GM19238 (cell line): ENCODE results near the gene WDR72.
"Not testable (repeated sequence)": the region's sequence is repeated elsewhere in the genome, so short reads cannot be mapped to it uniquely, and the experiment has no call there.

Experiments used
- DNase-seq: peaks from one replicate; pipeline ENCODE4 v3.0.0; 2011; ENCODE audit warnings: low spot score; ENCODE audit not compliant: insufficient read length

The WDR72 gene

GRCh38 chr15:53759411-53759931 is at the start of gene WDR72:
WDR72 (minus strand) TSS chr15:53759663; CDS start chr15:53733149, 26,514 bp downstream.
- DNase-seq = no peak

GRCh38 chr15:53808058-53808706 is 48.7 kb upstream of the WDR72 start:
- DNase-seq = no peak

GRCh38 chr15:53807501-53807900 is 48.0 kb upstream of the WDR72 start:
- DNase-seq = no peak

GRCh38 chr15:53802672-53803071 is 43.2 kb upstream of the WDR72 start:
- no peak for DNase-seq

DNA sequence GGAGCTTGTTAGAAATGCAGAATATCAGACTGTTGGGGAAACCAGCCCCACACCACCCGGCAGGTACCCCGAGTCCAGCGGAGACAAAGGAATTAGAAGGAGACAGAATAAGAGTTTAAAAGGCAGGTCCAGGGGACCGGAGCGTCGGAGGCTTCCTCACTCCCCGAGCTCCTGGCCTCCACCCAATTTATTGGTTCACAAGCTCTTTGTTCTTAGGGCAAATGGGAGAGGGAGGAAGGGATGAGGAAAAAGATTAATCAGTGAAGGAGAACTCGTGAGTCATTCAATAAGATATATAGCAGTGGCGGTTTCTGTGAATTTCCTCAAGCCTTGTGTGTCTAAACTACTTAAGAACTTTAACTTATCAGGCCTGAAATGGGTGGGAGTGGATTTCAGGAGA is 32.1 kb upstream of the WDR72 start:
- no peak for DNase-seq

DNA sequence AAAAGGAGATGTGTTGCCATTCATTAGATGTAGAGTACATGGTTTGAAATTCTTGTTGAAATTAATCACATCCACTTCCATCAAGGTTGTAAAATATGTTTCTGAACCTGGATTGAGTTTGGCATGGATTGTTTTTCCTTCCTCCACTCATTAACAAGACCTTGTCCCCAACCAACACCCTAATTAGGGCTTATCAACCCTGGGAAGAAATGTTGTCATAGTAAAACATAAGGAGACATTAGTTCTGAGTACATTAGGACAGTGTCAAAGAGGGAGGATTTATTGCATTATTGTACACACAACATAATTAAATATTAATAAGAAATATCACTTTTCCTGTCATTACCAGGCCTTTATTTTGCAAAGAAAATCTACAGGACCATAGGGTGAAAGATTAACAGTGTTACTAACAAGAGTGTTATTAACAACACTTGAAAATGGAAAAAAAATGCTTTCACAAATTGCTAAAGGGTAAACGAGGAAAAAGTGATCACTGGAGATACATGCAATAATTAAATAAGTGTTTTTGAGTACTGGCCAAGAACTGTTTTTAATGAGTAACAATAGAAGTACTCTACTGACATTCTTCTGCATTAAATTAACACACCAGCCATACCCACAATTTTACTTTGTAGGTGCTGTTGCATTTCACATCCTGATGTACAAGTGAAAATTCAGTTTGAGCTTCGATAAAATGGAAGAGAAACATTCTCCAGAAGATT is 30.4 kb upstream of the WDR72 start:
- DNase-seq = no peak

DNA sequence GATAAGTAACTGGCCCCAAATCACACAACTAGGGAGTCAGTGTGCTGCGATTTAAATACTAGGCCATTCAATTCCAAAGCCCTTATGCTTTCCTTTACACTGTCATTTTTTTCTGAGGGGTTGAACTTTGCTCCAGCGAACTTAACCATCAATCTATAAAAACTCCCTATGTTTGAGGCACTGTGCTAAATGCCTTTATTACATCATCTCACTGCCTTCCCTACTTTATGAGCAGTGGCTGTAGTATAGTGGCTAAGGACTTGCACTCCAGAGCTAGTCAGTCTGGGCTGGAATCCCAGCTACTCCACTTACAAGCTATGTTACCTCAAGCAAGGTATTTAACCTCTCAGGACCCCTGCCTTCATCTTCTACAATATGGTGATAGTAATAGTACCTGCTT is 26.9 kb upstream of the WDR72 start:
- no peak for DNase-seq

- DNase-seq = not testable (repeated sequence)
These were observed 25.8 kb upstream of the WDR72 start for GRCh38 chr15:53785241-53785640.

DNA sequence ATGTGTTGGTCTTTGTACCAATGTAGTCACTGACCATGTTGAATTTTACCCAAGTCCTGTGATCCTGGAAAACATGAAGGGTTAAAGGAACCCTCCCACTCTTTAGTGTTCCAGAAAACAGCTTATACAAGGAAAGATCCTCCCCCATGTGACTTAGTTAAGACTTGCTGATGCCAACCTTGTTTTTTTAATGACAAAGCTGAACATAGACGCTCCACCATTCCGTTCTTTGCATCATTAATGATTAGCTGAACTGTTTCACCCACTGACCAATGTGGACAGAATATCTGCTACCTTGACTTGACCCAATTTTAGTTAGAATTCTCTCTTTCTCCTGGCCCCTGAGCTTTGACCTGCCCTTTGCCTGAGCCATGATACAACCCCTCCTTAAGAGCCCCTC is 3.5 kb upstream of the WDR72 start:
- no peak for DNase-seq

DNA sequence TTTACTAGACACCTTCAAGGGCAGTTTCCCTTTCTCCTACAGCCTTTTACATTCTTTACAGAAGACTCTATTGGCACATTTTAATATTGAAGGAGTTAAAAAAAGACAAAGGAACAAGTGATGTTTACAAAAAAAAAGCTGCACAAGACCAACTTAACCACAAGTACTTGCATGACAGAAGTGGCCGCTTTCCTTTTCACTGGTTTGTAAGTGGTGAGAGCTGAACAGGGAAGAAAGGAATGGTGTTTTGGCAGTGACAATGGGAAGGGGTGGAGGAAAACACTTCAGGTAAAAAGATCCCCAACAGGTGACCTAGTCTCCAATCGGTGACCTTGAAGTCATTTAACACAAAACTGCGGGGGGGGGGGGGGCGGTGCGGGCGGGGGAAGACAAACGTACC is 1.1 kb downstream of the WDR72 start:
- DNase-seq = no peak

- DNase-seq = no peak
These were observed 1.6 kb downstream of the WDR72 start for GRCh38 chr15:53757906-53758305.

GRCh38 chr15:53753813-53754212 is 5.7 kb downstream of the WDR72 start:
- DNase-seq = no peak

DNA sequence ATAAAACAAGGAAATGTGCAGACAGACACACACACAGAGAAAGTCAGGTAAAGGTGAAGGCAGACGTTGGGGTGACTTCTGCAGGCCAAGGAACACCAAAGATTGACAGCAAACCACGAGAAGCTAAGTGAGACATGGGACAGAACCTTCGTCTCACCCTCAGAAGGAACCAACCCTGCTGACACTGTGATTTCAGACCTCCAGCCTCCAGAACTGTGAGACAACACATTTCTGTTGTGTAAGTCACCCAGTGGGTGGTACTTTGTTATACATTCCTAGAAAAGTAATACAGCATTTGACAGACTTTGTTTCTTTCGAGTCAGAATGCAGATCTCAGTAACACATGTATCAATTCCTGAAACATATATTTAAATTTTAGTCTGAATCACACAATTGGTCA is 7.1 kb downstream of the WDR72 start:
- DNase-seq = no peak

GRCh38 chr15:53747501-53748068 is 11.9 kb downstream of the WDR72 start:
- DNase-seq = no peak

GRCh38 chr15:53746101-53746500 is 13.4 kb downstream of the WDR72 start:
- DNase-seq = no peak

GRCh38 chr15:53739651-53740050 is 19.8 kb downstream of the WDR72 start:
- no peak for DNase-seq

- DNase-seq = no peak
These were observed 20.3 kb downstream of the WDR72 start for GRCh38 chr15:53739187-53739586.

- no peak for DNase-seq
These were observed 38.0 kb downstream of the WDR72 start for GRCh38 chr15:53721334-53722087.

GRCh38 chr15:53716909-53717876 is 42.3 kb downstream of the WDR72 start:
- DNase-seq = no peak

DNA sequence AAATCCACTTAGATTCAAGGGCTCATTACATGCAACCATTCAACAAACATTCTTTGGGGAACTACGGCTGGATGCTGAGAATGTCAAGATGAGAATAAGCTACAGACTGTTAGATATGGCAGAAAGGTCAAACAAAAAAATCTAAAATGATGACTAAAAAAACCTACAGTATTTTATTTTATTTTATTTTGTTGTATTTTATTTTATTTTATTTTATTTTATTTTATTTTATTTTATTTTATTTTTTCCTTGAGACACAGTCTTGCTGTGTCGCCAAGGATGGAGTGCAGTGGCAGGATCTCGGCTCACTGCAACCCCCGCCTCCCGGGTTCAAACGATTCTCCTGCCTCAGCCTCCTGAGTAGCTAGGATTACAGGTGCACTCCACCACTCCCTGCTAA is 46.2 kb downstream of the WDR72 start:
- DNase-seq = no peak

DNA sequence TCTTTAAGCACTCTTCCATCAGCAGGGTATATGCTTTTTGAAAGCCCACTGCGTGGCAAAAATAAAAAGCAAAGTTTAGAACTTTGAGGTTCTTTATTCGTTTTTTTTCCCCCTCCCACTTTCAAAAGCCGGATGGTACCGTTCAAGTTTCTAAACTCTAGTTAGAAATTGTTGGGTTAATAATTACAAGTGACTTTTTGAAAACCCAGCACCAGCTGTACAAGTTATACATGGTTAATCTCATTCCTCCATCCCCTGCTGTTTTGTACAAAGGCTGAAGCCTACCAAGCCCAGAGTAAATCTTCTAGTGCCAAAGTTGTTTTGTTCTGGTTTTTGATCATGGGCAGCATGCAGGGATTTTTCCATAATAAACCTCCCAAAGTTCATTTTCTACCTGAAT is 48.6 kb downstream of the WDR72 start:
- no peak for DNase-seq
